Right lobe of liver (tissue), 6 donors: ENCODE measurements around the gene TGFB2. TPM values are rescaled to one million over a fixed set of nuclear protein-coding genes. Genes with fewer than 3 reads are reported as not detected.

Experiments used
- ATAC-seq, 4 donors: fragments of 200-7000 bp; cut with Tn5 transposase; one replicate each; pipeline ENCODE4 v1.9.1; 2020; ENCODE audit warnings: mild to moderate bottlenecking in 4 of 4, moderate library complexity in 4 of 4
- DNase-seq, 3 donors: peaks; one replicate each; pipeline ENCODE4 v3.0.0-alpha.2; 2020
- H3K27ac ChIP-seq, 3 donors: fragments of 200-600 bp; one replicate each; pipeline ENCODE4 v1.8.0; 2022
- H3K27me3 ChIP-seq, 2 donors: fragments of 200-600 bp; one replicate each; pipeline ENCODE4 v1.8.0; 2022
- H3K36me3 ChIP-seq, 4 donors: fragments of 200-600 bp; sonication (generic) in 1 of 4; one replicate each; pipeline versions ENCODE4 v1.5.1 to v1.8.0; 2017 to 2022; ENCODE audit warnings: control low read depth in 1 of 4
- H3K4me1 ChIP-seq, 4 donors: fragments of 200-600 bp; sonication (generic) in 1 of 4; one replicate each; pipeline versions ENCODE4 v1.5.1 to v1.8.0; 2017 to 2022; ENCODE audit warnings: control low read depth in 1 of 4
- H3K4me3 ChIP-seq, 3 donors: fragments of 200-600 bp; one replicate each; pipeline ENCODE4 v1.8.0; 2022
- H3K9me3 ChIP-seq, 4 donors: fragments of 200-600 bp; sonication (generic) in 1 of 4; one replicate each; pipeline versions ENCODE4 v1.5.1 to v1.8.0; 2017 to 2022; ENCODE audit warnings: control low read depth in 1 of 4
- POLR2A ChIP-seq: fragments of 450-650 bp; IDR thresholded peaks from one replicate; pipeline ENCODE4 v1.6.1; 2017; ENCODE audit warnings: antibody characterized with exemption, mild to moderate bottlenecking
- WGBS: methylation state at CpG from one replicate; pipeline ENCODE4 v1.1.6; 2018; ENCODE audit warnings: low coverage, low lambda C conversion rate; ENCODE audit not compliant: insufficient coverage; ENCODE audit errors: missing lambda C conversion rate; 5-methylcytosine and 5-hydroxymethylcytosine counted together
- intact Hi-C, 2 donors: fragments of 100-400 bp; cut with DNase I; formaldehyde crosslinking; loops; one replicate each; pipeline versions ENCODE4 v1.11.2 to v1.14.1; 2022
- total RNA-seq, 6 experiments: library from RNA; depleted of rRNA in 2 of 6; stranded (reverse); fragments of >200 nt in 2 of 6; fragmentation: NEBNext Ultra II Directional in 3 of 6; extraction: Animal tissue kit (Norgen Biotek cat#: 25700) in 3 of 6; gene quantifications; one replicate each; pipeline versions ENCODE4 v1.1.0 to v1.2.4, GENCODE V29; 2016 to 2023
- TF ChIP-seq, protein P1 (sequence below), 4 donors: fragments of 200-600 bp in 3 of 4; fragments of 450-650 bp in 1 of 4; IDR thresholded peaks; one replicate each; pipeline versions ENCODE4 v1.5.1 to v1.8.0; 2016 to 2022; ENCODE audit warnings: antibody characterized with exemption in 4 of 4, mild to moderate bottlenecking in 2 of 4
- donor health status: DM: no; HTN: yes; CAD: no.
- donor health status: DM: no; HTN: no; CAD: no.
- donor health status: DM: no; HTN: no; CAD: no.
- donor health status: DM: no; HTN: yes; CAD: no.
- donor health status: DM: no; HTN: yes; CAD: no.

TGFB2 gene
- total RNA-seq, 6 experiments from 2014 or later: 0.18 to 2.8 (median 0.34) TPM

DNA sequence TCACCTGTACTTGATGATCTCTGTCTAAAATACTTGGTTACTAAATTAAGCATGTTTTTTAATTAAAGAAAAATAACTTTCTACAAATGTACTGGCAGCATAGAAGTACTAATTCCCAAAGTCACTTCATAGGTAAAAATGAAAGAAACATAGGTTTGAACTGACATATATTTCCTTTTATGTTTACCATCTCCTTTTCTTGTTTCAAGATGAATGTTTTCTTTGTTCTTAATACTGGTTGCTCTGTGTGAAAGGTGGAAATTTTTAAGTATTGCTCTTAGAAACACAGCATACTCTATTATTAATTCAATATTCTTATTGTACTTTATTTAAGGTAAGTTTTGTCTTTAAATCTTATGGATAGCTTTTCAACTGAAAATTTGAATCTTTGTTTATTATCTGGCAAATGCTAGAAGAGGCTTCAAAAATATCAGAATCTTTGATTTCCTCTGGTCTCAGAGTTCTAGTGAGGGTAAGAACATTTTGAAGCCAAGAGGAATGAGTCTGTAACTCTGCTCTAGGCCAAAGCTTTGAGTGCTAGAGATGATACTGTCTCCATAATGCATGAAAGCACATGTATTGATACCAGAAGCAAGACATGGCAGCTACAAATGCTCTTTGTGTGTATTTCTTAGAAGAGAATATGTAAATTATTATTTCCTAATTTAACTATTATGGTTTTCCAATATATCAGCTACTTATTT lies 41.8 kb upstream of the TGFB2 start:
- TF ChIP-seq, protein P1, sequence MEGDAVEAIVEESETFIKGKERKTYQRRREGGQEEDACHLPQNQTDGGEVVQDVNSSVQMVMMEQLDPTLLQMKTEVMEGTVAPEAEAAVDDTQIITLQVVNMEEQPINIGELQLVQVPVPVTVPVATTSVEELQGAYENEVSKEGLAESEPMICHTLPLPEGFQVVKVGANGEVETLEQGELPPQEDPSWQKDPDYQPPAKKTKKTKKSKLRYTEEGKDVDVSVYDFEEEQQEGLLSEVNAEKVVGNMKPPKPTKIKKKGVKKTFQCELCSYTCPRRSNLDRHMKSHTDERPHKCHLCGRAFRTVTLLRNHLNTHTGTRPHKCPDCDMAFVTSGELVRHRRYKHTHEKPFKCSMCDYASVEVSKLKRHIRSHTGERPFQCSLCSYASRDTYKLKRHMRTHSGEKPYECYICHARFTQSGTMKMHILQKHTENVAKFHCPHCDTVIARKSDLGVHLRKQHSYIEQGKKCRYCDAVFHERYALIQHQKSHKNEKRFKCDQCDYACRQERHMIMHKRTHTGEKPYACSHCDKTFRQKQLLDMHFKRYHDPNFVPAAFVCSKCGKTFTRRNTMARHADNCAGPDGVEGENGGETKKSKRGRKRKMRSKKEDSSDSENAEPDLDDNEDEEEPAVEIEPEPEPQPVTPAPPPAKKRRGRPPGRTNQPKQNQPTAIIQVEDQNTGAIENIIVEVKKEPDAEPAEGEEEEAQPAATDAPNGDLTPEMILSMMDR (IDR thresholded peaks at IDR 0.05): no peak
- no peak for TF ChIP-seq POLR2A
- ATAC-seq (no peak), DNase-seq (no peak)
- Histone ChIP-seq H3K36me3 (peaks cover 0 to 3% (median 0%) of the 10 kb centered on the region in 4 donors), H3K27ac (no peak overlapping the region), H3K4me1 (no peaks in the 10 kb centered on the region), H3K9me3 (no peaks in the 10 kb centered on the region), H3K4me3 (no peak overlapping the region), H3K27me3 (no peaks in the 10 kb centered on the region)
- intact Hi-C loops: no loop called here

DNA sequence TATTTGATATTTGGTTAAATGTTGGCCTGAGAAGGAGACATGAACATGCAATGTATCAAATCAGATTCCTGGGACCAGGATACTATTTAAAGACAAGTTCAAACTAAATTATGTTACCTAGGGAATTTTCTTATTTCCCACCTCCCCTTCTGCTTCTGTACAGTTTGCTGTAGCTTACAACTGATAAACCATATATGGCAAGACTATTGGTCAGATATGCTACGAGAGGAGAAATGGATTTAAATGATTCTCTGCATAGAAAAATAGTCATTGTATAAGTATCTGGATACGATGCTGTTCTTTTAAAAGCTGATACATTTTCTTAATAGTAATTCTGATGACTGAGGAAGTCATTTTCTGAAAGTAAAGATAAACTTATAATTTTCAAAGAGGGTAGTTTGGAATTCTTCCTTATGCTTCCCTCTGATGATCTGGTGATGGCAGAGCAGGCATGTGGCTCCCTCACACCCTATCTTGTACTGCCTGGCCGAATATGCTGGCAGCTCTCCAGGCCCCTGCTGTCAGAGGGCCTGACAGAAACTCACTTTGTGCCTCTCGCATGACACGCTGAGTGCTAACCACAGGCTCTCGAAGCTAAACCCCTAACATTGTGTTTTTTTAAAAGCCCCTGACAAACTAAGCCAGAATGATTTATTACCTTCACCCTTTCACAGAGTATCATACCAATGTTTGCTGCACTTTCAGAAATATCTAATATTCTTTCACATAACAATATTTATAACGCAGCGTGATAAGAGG lies 40.7 kb upstream of the TGFB2 start:
- DNase-seq: no peak
- 72% methylated on average over 8 of the region's 8 CpGs for WGBS
- TF ChIP-seq, protein P1 (IDR thresholded peaks at IDR 0.05): no peak
- TF ChIP-seq POLR2A: no peak

DNA sequence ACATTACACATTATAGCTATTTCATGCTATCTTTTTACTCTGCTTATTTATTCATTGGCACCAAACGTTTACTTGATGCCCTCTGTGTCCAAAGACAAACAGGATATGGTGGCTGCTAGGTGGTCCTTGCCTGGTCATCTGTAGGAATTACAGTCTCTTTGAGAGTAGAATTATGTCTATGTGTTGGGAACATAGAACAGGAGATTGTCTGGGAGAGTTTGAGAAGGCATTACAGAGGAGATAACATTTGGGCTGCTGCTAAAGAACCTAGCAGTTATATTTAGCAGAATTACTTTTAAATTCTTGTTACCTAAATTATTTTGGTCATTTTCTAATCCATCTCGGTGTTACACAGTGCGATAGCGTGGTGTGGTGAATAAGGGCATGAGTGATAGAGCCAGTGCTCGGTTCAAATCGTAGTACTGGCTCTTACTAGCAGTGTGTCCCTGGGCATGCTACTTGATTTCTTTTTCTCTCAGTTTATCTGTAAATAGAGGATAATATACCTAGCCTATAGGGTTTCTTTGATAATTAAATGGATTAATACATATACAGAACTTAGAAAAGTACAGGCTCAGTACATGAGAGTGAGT lies 39.6 kb upstream of the TGFB2 start:
- intact Hi-C loops: no loop called here
- 88% methylated on average over 6 of the region's 6 CpGs for WGBS
- no peaks in the 10 kb centered on the region for H3K27me3 ChIP-seq

More for the DNA sequence above, 40.7 kb upstream of the TGFB2 start:
- Histone ChIP-seq H3K4me3 (no peak overlapping the region), H3K9me3 (no peaks in the 10 kb centered on the region), H3K27ac (no peak overlapping the region), H3K4me1 (no peaks in the 10 kb centered on the region), H3K36me3 (peaks cover 0 to 9% (median 0%) of the 10 kb centered on the region in 4 donors), H3K27me3 (no peaks in the 10 kb centered on the region)
- ATAC-seq: no peak
- intact Hi-C loops: no loop called here

DNA sequence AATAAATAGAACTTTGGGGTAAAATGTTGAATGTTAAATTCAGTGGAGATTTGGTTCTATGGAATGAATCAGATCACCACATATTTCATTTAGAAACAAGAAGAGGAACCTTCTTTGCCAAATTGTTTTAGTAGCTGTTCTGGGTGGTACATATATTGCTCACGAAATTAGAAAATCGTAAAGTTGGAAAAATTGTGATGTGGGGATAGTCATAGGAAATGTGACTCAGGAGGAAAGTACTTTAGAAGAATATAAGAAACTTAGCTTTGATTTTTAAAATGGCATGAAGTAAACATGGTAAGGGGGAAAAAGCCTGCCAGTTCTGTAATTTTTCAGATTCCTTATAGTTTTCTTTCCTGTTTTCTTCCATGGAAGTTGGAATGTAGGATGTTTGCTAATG lies 32.6 kb upstream of the TGFB2 start:
- DNase-seq: no peak
- Histone ChIP-seq H3K27me3 (no peaks in the 10 kb centered on the region), H3K4me1 (no peaks in the 10 kb centered on the region), H3K36me3 (peaks cover 0 to 6% (median 0%) of the 10 kb centered on the region in 4 donors), H3K9me3 (no peaks in the 10 kb centered on the region), H3K27ac (no peak overlapping the region), H3K4me3 (no peak overlapping the region)
- 87% methylated on average over 2 of the region's 2 CpGs for WGBS
- intact Hi-C loops: no loop called here
- no peak for ATAC-seq
- TF ChIP-seq POLR2A: no peak
- TF ChIP-seq, protein P1 (IDR thresholded peaks at IDR 0.05): no peak

More for the DNA sequence above, 39.6 kb upstream of the TGFB2 start:
- no peak overlapping the region for H3K4me3 ChIP-seq
- H3K27ac ChIP-seq: no peak overlapping the region
- TF ChIP-seq POLR2A: no peak
- TF ChIP-seq, protein P1 (IDR thresholded peaks at IDR 0.05): no peak
- peaks cover 0 to 9% (median 0%) of the 10 kb centered on the region in 4 donors for H3K36me3 ChIP-seq
- DNase-seq (no peak), ATAC-seq (no peak)
- H3K4me1 ChIP-seq: no peaks in the 10 kb centered on the region
- H3K9me3 ChIP-seq: no peaks in the 10 kb centered on the region
